HCT116 (cell line): ENCODE measurements around the gene MBOAT7. TPM values are rescaled to one million over a fixed set of nuclear protein-coding genes. Genes with fewer than 3 reads are reported as not detected.

Experiments
- ATAC-seq: fragments of 200-7000 bp; cut with Tn5 transposase; 2 replicates; pipeline ENCODE4 v1.9.1; 2020; ENCODE audit warnings: mild to moderate bottlenecking, moderate library complexity
- BruUV-seq: library from RNA; stranded (reverse); fragments of 400-500 nt; replicated peaks from 2 replicates; lab custom pipeline; 2021; lab: Mats Ljungman, UMichigan
- CTCF ChIA-PET: fragments of 300-600 bp; sonication (Branson Sonifier 250); formaldehyde crosslinking; loops from one replicate; lab custom pipeline; 2021; ENCODE audit warnings: antibody characterized with exemption; lab: Charles Lee
- POLR2A ChIA-PET: fragments of 300-600, 350-600 bp; sonication (Branson Sonifier 250); formaldehyde crosslinking; loops from one replicate; lab custom pipeline; 2021; ENCODE audit warnings: antibody characterized with exemption; lab: Charles Lee
- RAD21 ChIA-PET, 2 experiments: fragments of 300-600 bp; sonication (Branson Sonifier 250); formaldehyde crosslinking; loops; one replicate each; lab custom pipeline; 2023; ENCODE audit warnings: low total read pairs in 2 of 2; ENCODE audit not compliant: uncharacterized antibody in 2 of 2, unreplicated experiment in 2 of 2, low non-redundant PET in 1 of 2; lab: Charles Lee
- DNase-seq: peaks from one replicate; pipeline ENCODE4 v3.0.0-alpha.2; 2010; ENCODE audit warnings: low read depth, low spot score
- H2AFZ ChIP-seq: fragments of 200-600 bp; shearing (Covaris generic), sonication (generic); 2 replicates; pipeline ENCODE4 v1.6.1; 2017; ENCODE audit warnings: low read depth, mixed run types, mixed read lengths, antibody characterized with exemption, low read length; ENCODE audit not compliant: poor library complexity, severe bottlenecking
- H3K27ac ChIP-seq: 2 replicates; pipeline ENCODE4 v1.5.1; 2012; ENCODE audit warnings: low read depth, low read length
- H3K27me3 ChIP-seq: fragments of 200-600 bp; sonication (generic); 2 replicates; pipeline ENCODE4 v1.6.1; 2016; ENCODE audit warnings: mixed run types, low read length, mixed read lengths; ENCODE audit not compliant: insufficient read depth
- H3K36me3 ChIP-seq, 2 experiments: fragments of 200-500 bp in 1 of 2; fragments of 200-600 bp in 1 of 2; sonication (Bioruptor generic) in 1 of 2; sonication (generic) in 1 of 2; 2 replicates each; pipeline versions ENCODE4 v1.5.1 to v1.6.1; 2014 to 2016; ENCODE audit warnings: low read length in 2 of 2, inconsistent platforms in 1 of 2, mixed read lengths in 1 of 2, mixed run types in 1 of 2; ENCODE audit not compliant: insufficient read depth in 2 of 2, control insufficient read depth in 1 of 2
- H3K4me1 ChIP-seq, 2 experiments: fragments of 200-600 bp in 1 of 2; sonication (generic) in 1 of 2; 2 replicates each; pipeline versions ENCODE4 v1.5.1 to v1.6.1; 2012 to 2017; ENCODE audit warnings: low read length in 2 of 2, inconsistent platforms in 1 of 2, mild to moderate bottlenecking in 1 of 2, mixed read lengths in 1 of 2, mixed run types in 1 of 2, moderate library complexity in 1 of 2; ENCODE audit not compliant: insufficient read depth in 2 of 2, control insufficient read depth in 1 of 2
- H3K4me2 ChIP-seq: fragments of 200-600 bp; sonication (generic); 2 replicates; pipeline ENCODE4 v1.6.1; 2017; ENCODE audit warnings: mixed run types, low read length, mixed read lengths
- H3K4me3 ChIP-seq, 2 experiments: fragments of 200-600 bp in 1 of 2; sonication (generic) in 1 of 2; replicated peaks in 1 of 2; 2 replicates each; pipeline ENCODE4 v1.5.1; 2011 to 2016; ENCODE audit warnings: low read length in 2 of 2, control low read depth in 1 of 2, low read depth in 1 of 2, mild to moderate bottlenecking in 1 of 2, mixed read lengths in 1 of 2, mixed run types in 1 of 2
- H3K79me2 ChIP-seq: fragments of 200-600 bp; sonication (generic); 2 replicates; pipeline ENCODE4 v1.6.1; 2017; ENCODE audit warnings: mild to moderate bottlenecking, mixed run types, low read length, moderate library complexity, mixed read lengths; ENCODE audit not compliant: insufficient read depth
- H3K9ac ChIP-seq: fragments of 200-600 bp; sonication (generic); 2 replicates; pipeline ENCODE4 v1.6.1; 2016; ENCODE audit warnings: low read length, mixed read lengths
- H3K9me2 ChIP-seq: fragments of 200-600 bp; sonication (generic), shearing (Covaris generic); 2 replicates; pipeline ENCODE4 v1.6.1; 2017; ENCODE audit warnings: mixed run types, mild to moderate bottlenecking, moderate library complexity; ENCODE audit not compliant: insufficient read depth
- H3K9me3 ChIP-seq, 2 experiments: fragments of 200-500 bp in 1 of 2; fragments of 200-600 bp in 1 of 2; sonication (Bioruptor generic) in 1 of 2; sonication (generic) in 1 of 2; 2 replicates each; pipeline ENCODE4 v1.6.1; 2014 to 2017; ENCODE audit warnings: low read length in 2 of 2, mixed read lengths in 2 of 2, inconsistent platforms in 1 of 2, low read depth in 1 of 2, mild to moderate bottlenecking in 1 of 2, mixed run types in 1 of 2, moderate library complexity in 1 of 2; ENCODE audit not compliant: control insufficient read depth in 1 of 2, insufficient read depth in 1 of 2
- H4K20me1 ChIP-seq: fragments of 200-600 bp; sonication (generic), shearing (Covaris generic); 2 replicates; pipeline ENCODE4 v1.6.1; 2017; ENCODE audit warnings: mixed run types, mild to moderate bottlenecking, moderate library complexity; ENCODE audit not compliant: insufficient read depth
- EZH2phosphoT487 ChIP-seq: fragments of 200-600 bp; IDR thresholded peaks from 2 replicates; pipeline ENCODE4 v1.6.1; 2018; ENCODE audit warnings: antibody characterized with exemption, borderline replicate concordance
- RAD21 ChIP-seq: IDR thresholded peaks from 2 replicates; pipeline ENCODE4 v1.6.1; 2012; ENCODE audit warnings: low read depth, mild to moderate bottlenecking
- ZBTB33 ChIP-seq: IDR thresholded peaks from 2 replicates; pipeline ENCODE4 v1.6.1; 2011; ENCODE audit warnings: mild to moderate bottlenecking, low read length, moderate library complexity; ENCODE audit not compliant: insufficient replicate concordance; ENCODE audit errors: extremely low read depth
- ZFX ChIP-seq: fragments of 450-650 bp; IDR thresholded peaks from 2 replicates; pipeline ENCODE4 v1.6.1; 2017
- intact Hi-C: fragments of 100-400 bp; cut with micrococcal nuclease; formaldehyde crosslinking; loops from 2 replicates; pipeline ENCODE4 v1.10.0; 2022
- total RNA-seq: library from RNA; stranded (reverse); gene quantifications from one replicate; pipeline ENCODE4 v1.2.1, GENCODE V29; 2021; ENCODE audit not compliant: unreplicated experiment

The MBOAT7 gene
- total RNA-seq, 1 experiment from 2014 or later = 113 TPM

- TF ChIP-seq ZBTB33 = no peak
- no peak for TF ChIP-seq EZH2phosphoT487
Observed at GRCh38 chr19:54160854-54161253, 28.5 kb downstream of the MBOAT7 start (continued).

GRCh38 chr19:54160182-54160811, 29.1 kb downstream of the MBOAT7 start:
- H3K4me2 ChIP-seq = peak overlapping the region; percentile 96
- H3K27me3 ChIP-seq = no peaks in the 10 kb centered on the region
- peaks cover 26 to 50% of the 10 kb centered on the region in 2 experiments for H3K4me1 ChIP-seq
- peak overlapping the region; percentile 91 for H3K9ac ChIP-seq
- H3K27ac ChIP-seq = peak overlapping the region; percentile 69
- no peak overlapping the region for H2AFZ ChIP-seq
- RAD21 ChIA-PET = no interaction called here
- intact Hi-C loops = no loop called here
- DNase-seq (no peak), ATAC-seq (peak; percentile 4)
- CTCF ChIA-PET = interaction anchor here (1.0 kb wide), 1 partner anchor 8 kb away, joined by 6 read pairs; no protein-coding TSS in a partner anchor
- no peaks in the 10 kb centered on the region for H3K9me2 ChIP-seq
- TF ChIP-seq ZFX (peak; percentile 22; the same call in 1 of the 2 replicates), RAD21 (no peak)
- POLR2A ChIA-PET = interaction anchor here (1.2 to 1.6 kb wide), 3 partner anchors 9 to 40 kb away, joined by 3 to 8 read pairs (median 4); partner anchors contain the start of genes MBOAT7, RPS9 and TSEN34
- BruUV-seq = TSS peak; percentile 73
- peak overlapping the region; percentile 82 to 84 for H3K4me3 ChIP-seq
- H4K20me1 ChIP-seq = no peaks in the 10 kb centered on the region
- no peaks in the 10 kb centered on the region for H3K9me3 ChIP-seq
- peaks cover 16% of the 10 kb centered on the region in 2 experiments; a peak in 3 of 4 replicates for H3K36me3 ChIP-seq
- H3K79me2 ChIP-seq = peaks cover 8% of the 10 kb centered on the region
